HTR-8/SVneo (cell line): ENCODE measurements around the gene ZSCAN25.
"Not testable (repeated sequence)": the region's sequence is repeated elsewhere in the genome, so short reads cannot be mapped to it uniquely, and the experiment has no call there.

ENCODE experiments used
- DNase-seq: peaks from one replicate; pipeline ENCODE4 v3.0.0; 2011; ENCODE audit warnings: low spot score, mixed read lengths; ENCODE audit not compliant: insufficient read length
- FAIRE-seq: peaks from 2 replicates; lab custom pipeline; 2011; peaks lifted over from hg19 to GRCh38; lab: Jason Lieb, UNC

Gene ZSCAN25

DNA sequence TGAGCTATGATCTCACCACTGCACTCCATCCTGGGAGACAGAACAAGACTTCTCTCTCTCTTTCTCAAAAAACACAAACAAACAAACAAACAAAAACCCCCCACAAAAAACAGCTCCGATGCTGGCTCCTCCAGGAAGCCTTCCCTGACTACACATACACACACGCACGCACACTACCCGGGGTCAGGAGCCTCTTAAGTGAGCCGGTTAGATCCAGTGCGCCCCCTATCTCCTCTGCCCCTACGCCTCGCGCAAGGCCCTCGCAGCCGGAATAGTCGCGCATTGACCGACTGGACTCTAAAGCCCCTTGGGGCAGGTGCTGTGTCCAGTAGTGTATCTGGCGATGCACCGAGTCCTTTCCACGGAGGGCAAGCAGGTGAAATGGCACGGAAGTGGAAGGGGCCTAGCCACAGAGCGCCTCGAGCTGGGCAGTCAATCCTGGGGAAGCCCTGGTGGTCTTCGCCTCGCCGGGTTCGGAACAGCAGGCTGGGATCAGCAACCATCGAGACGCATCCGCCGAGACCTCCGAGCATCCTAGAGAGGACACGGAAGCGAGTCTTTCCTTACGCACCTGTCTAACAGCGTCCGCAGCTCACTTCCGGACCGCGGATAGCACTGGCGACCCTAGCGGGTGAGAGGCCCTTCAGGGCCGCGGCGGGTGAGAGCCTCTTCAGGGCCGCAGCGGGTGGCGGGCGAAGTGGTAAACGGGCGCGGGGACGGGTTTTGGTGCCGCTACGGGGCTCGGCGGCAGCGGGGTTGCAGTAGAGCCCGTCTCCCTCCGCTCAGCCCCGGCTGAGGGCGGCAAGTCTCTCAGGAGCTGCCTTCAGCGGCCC, at the start of gene ZSCAN25:
TSS of gene ZSCAN25 (plus strand) at position 588 of the 833 bp plus-strand sequence. CDS start 2,661 bp downstream, outside the sequence.
- DNase-seq (peak; percentile 87), FAIRE-seq (peak; percentile 90)

DNA sequence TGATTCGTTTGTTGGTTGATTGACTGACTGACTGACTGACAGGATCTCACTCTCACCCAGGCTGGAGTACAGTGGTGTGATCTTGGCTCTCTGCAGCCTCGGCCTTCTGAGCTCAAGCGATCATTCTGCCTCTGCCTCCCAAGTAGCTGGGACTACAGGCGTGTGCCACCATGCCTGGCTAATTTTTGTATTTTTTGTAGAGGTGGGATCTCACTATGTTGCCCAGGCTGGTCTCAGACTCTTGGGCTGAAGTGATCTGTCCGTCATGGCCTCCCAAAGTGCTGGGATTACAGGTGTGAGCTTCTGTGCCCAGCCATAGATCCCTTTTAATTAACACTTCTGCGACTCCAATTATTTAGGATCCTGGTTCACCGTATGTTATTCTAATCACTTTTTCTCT, 48.0 kb upstream of the ZSCAN25 start:
- not testable (repeated sequence) for FAIRE-seq, DNase-seq

GRCh38 chr7:99571768-99572167, 45.0 kb upstream of the ZSCAN25 start:
- FAIRE-seq (no peak), DNase-seq (no peak)

- FAIRE-seq (no peak), DNase-seq (no peak)
Observed at GRCh38 chr7:99573257-99573656, 43.5 kb upstream of the ZSCAN25 start.

GRCh38 chr7:99576251-99576650, 40.5 kb upstream of the ZSCAN25 start:
- FAIRE-seq (no peak), DNase-seq (no peak)

GRCh38 chr7:99579281-99579955, 37.3 kb upstream of the ZSCAN25 start:
- DNase-seq: no peak
- FAIRE-seq: no peak

DNA sequence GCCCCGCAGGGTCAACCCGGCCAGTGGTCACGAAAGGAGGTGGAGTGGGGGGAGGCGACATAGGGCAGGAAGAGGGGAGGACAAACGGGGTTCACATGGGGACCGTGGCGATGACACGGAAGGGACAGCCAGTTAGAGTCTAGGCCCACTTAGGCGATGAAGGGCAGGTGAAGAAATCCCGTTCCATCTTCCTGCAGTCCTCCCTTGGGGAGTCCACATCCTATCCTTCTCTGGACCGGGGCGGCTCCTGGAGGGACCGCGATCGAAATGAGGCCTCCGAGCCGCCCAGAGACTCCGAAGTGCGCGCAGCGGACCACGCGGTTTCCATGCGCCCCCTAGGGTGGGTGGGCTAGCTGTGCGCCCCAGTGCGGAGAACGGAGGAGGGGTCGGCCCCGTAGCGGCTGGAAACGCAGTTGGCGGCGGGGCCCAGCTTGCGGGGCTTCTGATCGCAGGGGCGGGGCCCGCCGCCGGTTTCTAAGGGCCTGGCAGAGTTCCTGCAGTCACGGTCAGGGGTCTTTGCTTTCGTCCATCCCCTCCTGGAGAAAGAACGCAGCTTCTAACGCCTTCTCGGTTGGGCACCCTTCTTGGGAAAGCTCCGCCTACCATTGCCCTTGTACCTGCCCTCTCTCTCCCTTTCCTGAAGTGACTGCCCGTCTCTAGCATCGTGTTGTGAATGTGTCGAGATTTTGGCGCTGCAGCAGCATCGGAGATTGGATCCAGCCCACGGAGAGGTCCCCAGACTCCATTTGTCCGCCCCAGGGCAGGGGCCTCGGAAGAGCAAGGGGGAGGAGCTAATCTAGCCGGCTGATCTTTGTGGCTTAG, 36.6 kb upstream of the ZSCAN25 start:
- FAIRE-seq (no peak), DNase-seq (no peak)

DNA sequence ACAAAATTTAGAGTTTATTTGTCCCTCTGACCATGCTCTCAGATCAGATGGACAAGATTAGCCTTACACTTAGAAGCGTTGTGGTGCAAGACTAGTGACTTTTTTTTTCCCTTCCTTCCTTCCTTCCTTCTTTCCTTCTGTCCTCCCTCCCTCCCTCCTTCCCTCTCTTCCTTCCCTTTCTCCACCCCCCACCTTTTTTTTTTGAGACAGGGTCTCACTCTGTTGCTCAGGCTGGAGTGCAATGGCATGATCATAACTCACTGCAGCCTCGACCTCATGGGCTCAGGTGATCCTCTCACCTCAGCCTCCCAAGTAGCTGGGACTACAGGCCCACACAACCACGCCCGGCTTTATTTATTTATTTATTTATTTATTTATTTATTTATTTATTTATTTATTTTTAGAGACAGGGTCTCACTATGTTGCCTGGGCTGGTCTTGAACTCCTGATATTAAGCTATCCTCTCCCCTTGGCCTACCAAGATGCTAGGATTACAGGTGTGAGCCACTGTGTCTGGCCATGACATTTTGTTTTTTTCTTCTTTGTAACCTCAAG, 35.9 kb upstream of the ZSCAN25 start:
- FAIRE-seq, DNase-seq: not testable (repeated sequence)

- FAIRE-seq (no peak), DNase-seq (no peak)
Observed at GRCh38 chr7:99588868-99589267, 27.9 kb upstream of the ZSCAN25 start.

DNA sequence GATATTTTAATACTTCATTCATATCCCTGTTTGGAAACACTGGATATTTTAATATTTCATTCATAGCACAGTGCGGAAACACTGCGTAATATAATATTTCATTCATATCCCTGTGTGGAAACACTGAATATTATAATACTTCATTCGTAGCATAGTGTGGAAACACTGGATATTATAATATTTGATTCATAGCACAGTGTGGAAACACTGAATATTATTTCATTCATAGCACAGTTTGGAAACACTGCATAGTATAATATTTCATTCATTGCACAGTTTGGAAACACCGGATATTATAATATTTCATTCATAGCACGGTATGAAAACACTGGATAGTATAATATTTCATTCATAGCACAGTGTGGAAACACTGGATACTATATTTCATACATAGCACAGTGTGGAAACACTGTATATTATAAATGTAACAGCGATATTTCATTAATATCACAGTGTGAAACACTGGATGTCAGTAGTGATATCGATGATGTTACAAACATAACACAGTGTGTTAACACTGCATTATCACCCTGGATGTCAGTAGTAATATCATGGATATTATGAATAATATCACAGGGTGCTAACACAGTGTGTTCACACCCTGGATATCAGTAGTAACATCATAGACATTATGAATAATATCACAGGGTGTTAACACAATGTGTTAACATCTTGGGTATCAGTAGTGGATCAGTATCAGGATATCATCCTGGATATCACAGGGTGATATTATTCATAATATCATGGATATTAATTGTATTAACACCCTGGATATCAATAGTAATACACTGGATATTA, 21.6 kb upstream of the ZSCAN25 start:
- FAIRE-seq (no peak), DNase-seq (no peak)

DNA sequence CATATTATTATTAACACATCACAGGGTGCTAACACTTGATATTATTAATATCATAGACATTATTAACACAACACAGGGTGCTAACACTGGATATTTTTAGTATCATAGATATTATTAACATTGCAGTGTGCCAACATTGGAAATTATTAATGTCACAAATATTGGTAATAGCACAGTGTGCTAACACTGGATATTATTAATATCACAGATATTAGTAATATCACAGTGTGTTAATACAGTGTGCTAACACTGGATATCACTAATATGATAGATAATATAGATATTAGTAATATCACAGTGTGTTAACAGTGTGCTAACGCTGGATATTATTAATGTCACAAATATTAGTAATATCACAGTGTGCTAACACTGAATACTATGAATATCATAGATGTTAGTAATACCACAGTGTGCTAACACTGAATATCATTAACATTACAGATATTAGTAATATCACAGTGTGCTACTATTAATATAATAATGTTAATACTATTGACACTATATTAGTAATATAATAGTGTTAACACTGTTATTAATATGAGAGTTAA, 20.3 kb upstream of the ZSCAN25 start:
- DNase-seq: no peak
- FAIRE-seq: no peak

DNA sequence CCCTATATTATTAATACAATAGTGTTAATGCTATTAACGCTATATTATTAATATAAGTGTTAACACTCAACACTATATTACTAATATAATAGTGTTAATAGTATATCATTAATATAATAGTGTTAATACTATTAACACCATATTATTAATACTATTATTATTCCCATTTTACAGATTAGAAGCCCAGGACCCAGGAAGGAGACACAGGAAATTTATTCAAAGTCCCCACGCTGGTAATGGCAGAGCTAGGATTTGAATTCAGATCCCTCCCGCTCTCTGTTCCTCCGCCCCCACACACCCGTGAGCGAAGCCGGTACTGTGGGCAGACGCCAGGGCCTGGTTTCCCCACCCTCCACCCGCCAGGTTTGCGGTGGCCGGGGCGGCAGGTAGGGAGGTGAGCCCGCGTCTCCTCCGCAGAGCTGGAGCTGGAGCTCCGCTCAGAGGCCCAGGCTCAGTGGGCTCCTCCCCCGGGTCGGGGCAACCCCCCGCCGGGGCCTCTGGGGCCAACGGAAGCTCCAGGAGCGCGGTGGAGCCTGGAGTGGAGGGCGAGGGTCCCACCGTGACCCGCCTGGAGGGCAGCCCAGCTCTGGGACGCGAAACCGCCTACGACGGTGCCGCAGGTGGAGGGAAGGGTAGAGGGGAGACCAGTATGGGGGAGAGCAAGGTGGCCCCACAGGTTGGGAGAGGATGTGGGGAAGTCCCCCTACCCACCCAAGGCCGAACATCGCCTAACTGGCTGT, 18.8 kb upstream of the ZSCAN25 start, which contains the start of gene TMEM225B:
TSS of gene TMEM225B (plus strand) at position 506 of the 740 bp plus-strand sequence. CDS start 6,122 bp downstream, outside the sequence.
- FAIRE-seq (no peak), DNase-seq (no peak)

GRCh38 chr7:99599836-99600235, 16.9 kb upstream of the ZSCAN25 start:
- FAIRE-seq: no peak
- no peak for DNase-seq

GRCh38 chr7:99601656-99602310, 15.0 kb upstream of the ZSCAN25 start:
- FAIRE-seq (no peak), DNase-seq (no peak)

DNA sequence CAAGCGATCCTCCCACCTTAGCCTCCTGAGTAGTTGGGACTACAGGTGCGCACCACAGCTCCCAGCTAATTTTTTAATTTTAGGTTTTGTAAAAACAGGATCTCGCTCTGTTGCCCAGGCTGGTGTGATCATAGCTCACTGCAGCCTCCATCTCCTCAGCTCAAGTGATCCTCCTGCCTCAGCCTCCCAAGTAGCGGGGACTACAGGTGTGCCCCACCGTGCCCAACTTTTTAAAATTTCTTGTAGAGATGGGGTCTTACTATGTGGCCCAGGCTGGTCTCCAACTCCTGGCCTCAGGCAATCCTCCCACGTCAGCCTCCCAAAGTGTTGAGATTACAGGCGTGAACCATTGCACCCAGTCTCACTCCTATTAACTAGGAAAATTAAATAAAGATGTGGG, 11.2 kb upstream of the ZSCAN25 start:
- DNase-seq (no peak), FAIRE-seq (no peak)

DNA sequence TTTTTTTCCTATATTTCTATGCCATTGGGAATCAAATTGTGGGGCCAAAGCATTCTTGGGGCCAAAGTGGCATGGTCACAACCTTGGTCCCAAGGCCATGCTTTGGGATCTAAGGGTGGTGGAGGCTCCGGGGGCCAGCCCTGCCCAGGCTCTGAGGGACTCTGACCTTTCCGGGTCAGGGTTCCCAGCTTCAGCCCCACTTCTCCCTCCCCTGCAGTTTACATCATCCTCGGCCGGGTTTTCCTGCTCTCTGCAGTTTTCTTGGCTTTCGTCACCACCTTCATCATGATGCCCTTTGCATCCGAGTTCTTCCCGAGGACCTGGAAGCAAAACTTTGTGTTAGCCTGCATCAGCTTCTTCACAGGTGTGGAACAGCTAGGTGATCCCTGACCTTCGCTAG, 10.2 kb upstream of the ZSCAN25 start:
- no peak for DNase-seq
- FAIRE-seq: no peak

DNA sequence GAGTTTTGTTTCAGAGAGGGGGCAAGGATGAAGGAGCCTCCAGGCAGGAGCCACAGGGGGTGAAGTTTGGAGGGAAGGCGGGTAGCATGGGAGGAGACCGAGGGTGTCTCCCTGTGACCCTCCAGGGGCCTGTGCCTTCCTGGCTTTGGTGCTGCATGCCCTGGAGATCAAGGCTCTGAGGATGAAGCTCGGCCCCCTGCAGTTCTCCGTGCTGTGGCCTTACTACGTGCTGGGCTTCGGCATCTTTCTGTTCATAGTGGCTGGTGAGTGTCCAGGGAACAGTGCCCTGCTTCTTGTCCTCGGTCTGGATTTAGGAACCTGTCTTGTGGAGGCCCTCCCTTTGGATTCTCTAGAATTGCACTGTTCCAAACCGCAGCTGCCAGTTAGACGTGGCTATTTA, 9.2 kb upstream of the ZSCAN25 start:
- DNase-seq (no peak), FAIRE-seq (no peak)

DNA sequence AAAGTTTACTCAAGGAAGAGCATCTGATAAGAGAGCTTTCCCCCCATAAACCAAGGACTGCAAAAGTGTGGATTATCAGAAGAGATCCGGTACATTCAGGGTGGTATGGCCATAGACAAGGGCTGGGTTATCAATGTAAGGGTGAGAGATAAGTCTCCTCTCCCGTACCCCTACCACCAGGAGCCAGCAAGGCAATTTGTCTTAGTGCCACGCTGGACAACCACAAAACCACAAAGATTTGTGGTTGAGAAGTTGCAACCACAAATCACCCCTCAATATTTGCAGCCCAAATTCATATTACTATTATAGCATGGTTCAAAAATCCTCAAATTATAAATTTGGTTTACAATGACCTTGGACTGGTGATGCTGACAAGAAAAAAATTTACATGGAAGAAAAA, 2.3 kb upstream of the ZSCAN25 start:
- FAIRE-seq: no peak
- DNase-seq: no peak
